Loucy (cell line): Measurements from ENCODE around the gene WIPI1.

Source experiments
- EZH2phosphoT487 ChIP-seq: fragments of 200-600 bp; IDR thresholded peaks from 2 replicates; pipeline ENCODE4 v1.6.1; 2018; ENCODE audit warnings: antibody characterized with exemption, mild to moderate bottlenecking, moderate library complexity, borderline replicate concordance
- TF ChIP-seq, protein P1 (sequence below): fragments of 200-600 bp; sonication (generic); conservative IDR thresholded peaks from 2 replicates; pipeline ENCODE4 v1.5.1; 2014; ENCODE audit warnings: mild to moderate bottlenecking, antibody characterized with exemption, low read length

DNA sequence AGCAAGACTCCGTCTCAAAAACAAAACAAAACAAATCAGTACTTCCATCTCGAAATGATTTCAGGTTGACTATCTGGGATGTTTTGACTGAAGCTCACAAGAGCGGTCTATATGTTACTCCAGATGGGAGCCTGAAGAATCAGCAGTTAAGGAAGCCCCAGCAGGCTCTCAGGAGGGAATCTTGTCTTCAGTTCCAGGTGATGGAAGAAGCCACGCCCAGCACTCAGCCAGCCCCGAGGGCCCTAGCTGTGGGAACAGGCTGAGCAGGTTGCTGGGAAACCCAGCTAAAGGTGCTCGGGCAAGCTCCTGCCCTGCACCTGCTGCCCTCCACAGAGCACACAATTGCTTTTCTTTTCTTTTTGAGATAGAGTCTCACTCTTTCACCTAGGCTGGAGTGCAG lies 32.4 kb downstream of the WIPI1 start:
- TF ChIP-seq, protein P1, sequence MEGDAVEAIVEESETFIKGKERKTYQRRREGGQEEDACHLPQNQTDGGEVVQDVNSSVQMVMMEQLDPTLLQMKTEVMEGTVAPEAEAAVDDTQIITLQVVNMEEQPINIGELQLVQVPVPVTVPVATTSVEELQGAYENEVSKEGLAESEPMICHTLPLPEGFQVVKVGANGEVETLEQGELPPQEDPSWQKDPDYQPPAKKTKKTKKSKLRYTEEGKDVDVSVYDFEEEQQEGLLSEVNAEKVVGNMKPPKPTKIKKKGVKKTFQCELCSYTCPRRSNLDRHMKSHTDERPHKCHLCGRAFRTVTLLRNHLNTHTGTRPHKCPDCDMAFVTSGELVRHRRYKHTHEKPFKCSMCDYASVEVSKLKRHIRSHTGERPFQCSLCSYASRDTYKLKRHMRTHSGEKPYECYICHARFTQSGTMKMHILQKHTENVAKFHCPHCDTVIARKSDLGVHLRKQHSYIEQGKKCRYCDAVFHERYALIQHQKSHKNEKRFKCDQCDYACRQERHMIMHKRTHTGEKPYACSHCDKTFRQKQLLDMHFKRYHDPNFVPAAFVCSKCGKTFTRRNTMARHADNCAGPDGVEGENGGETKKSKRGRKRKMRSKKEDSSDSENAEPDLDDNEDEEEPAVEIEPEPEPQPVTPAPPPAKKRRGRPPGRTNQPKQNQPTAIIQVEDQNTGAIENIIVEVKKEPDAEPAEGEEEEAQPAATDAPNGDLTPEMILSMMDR = no peak
- no peak for TF ChIP-seq EZH2phosphoT487
